ENCODE results near the gene PRRG4.
A peak's percentile ranks its signal among the peaks of the same experiment; 100 is the strongest.
"Not testable (repeated sequence)": the region's sequence is repeated elsewhere in the genome, so short reads cannot be mapped to it uniquely, and the experiment has no call there.

PRRG4 gene

GRCh38 chr11:32831221-32831620 lies 1.5 kb downstream of the PRRG4 start:
- no peak for DNase-seq

- no peak for DNase-seq
These were observed 4.2 kb downstream of the PRRG4 start for GRCh38 chr11:32833921-32834320.

GRCh38 chr11:32836946-32837345 lies 7.2 kb downstream of the PRRG4 start:
- no peak for DNase-seq

GRCh38 chr11:32838505-32839274 lies 9.0 kb downstream of the PRRG4 start:
- DNase-seq, result no peak

- no peak for DNase-seq
These were observed 9.6 kb downstream of the PRRG4 start for GRCh38 chr11:32839308-32839707.

- no peak for DNase-seq
These were observed 10.9 kb downstream of the PRRG4 start for GRCh38 chr11:32840587-32840986.

GRCh38 chr11:32843544-32843943 lies 13.8 kb downstream of the PRRG4 start:
- no peak for DNase-seq

- DNase-seq, result no peak
These were observed 17.8 kb downstream of the PRRG4 start for GRCh38 chr11:32847511-32847910.

- no peak for DNase-seq
These were observed 20.0 kb downstream of the PRRG4 start for GRCh38 chr11:32849761-32850160.

- no peak for DNase-seq
These were observed 21.5 kb downstream of the PRRG4 start for GRCh38 chr11:32851251-32851650.

- no peak for DNase-seq
These were observed 22.5 kb downstream of the PRRG4 start for GRCh38 chr11:32852207-32852606.

GRCh38 chr11:32855601-32856000 lies 25.9 kb downstream of the PRRG4 start:
- DNase-seq, result no peak

GRCh38 chr11:32858731-32859130 lies 29.0 kb downstream of the PRRG4 start:
- DNase-seq, result no peak

- DNase-seq, result no peak
These were observed 32.3 kb downstream of the PRRG4 start for GRCh38 chr11:32861850-32862577.

GRCh38 chr11:32864555-32864954 lies 34.8 kb downstream of the PRRG4 start:
- no peak for DNase-seq

GRCh38 chr11:32868752-32869151 lies 39.0 kb downstream of the PRRG4 start:
- DNase-seq, result not testable (repeated sequence)

GRCh38 chr11:32870676-32871075 lies 40.9 kb downstream of the PRRG4 start:
- DNase-seq, result peak; percentile 9 to 23

- no peak for DNase-seq
These were observed 44.4 kb downstream of the PRRG4 start for GRCh38 chr11:32874132-32874531.

- DNase-seq, result no peak
These were observed 51.6 kb downstream of the PRRG4 start for GRCh38 chr11:32881286-32881685.

GRCh38 chr11:32883421-32883820 lies 53.7 kb downstream of the PRRG4 start:
- no peak for DNase-seq

GRCh38 chr11:32884023-32884422 lies 54.3 kb downstream of the PRRG4 start:
- DNase-seq, result no peak

- no peak for DNase-seq
These were observed 55.1 kb downstream of the PRRG4 start for GRCh38 chr11:32884770-32885384.

GRCh38 chr11:32885556-32885955 lies 55.8 kb downstream of the PRRG4 start:
- DNase-seq, result no peak

- DNase-seq, result no peak
These were observed 56.5 kb downstream of the PRRG4 start for GRCh38 chr11:32886180-32886579.

All from CD4-positive, alpha-beta T cell treated with Interleukin-1 beta for 1 hour (primary cell).